ENCODE results near the gene ABHD16A.

The ABHD16A gene

GRCh38 chr6:31658158-31658688 lies 44.9 kb downstream of the ABHD16A start:
- H3K36me3 ChIP-seq: peaks cover 4 to 50% (median 24%) of the 10 kb centered on the region in 3 donors
- peaks cover 6 to 68% (median 47%) of the 10 kb centered on the region in 4 donors for H3K4me1 ChIP-seq
- no peaks in the 10 kb centered on the region for H3K27me3 ChIP-seq
- H3K9me3 ChIP-seq: no peaks in the 10 kb centered on the region
- TF ChIP-seq CTCF (IDR thresholded peaks at IDR 0.05): no peak
- peak overlapping the region in 1 of 2 donors; percentile 35 for H3K27ac ChIP-seq
- no peak overlapping the region for H3K4me3 ChIP-seq
- intact Hi-C loops (cut with DNase I; ENCODE audit: low total_unique reads): no loop called here
- no peak for DNase-seq

- H3K9me3 ChIP-seq: no peaks in the 10 kb centered on the region
- TF ChIP-seq CTCF (IDR thresholded peaks at IDR 0.05): no peak
- peaks cover 6 to 63% (median 42%) of the 10 kb centered on the region in 4 donors for H3K4me1 ChIP-seq
- peak overlapping the region in 1 of 2 donors; percentile 35 for H3K27ac ChIP-seq
- H3K36me3 ChIP-seq: peaks cover 4 to 49% (median 22%) of the 10 kb centered on the region in 3 donors
- intact Hi-C loops (cut with DNase I; ENCODE audit: low total_unique reads): no loop called here
- no peaks in the 10 kb centered on the region for H3K27me3 ChIP-seq
- no peak for DNase-seq
- H3K4me3 ChIP-seq: no peak overlapping the region
Observed at GRCh38 chr6:31657406-31658157, 45.5 kb downstream of the ABHD16A start.

- peaks cover 6 to 60% (median 41%) of the 10 kb centered on the region in 4 donors for H3K4me1 ChIP-seq
- H3K27me3 ChIP-seq: no peaks in the 10 kb centered on the region
- DNase-seq: no peak
- no peaks in the 10 kb centered on the region for H3K9me3 ChIP-seq
- peaks cover 4 to 42% (median 11%) of the 10 kb centered on the region in 3 donors for H3K36me3 ChIP-seq
- TF ChIP-seq CTCF (IDR thresholded peaks at IDR 0.05): no peak
- intact Hi-C loops (cut with DNase I; ENCODE audit: low total_unique reads): no loop called here
- H3K4me3 ChIP-seq: no peak within 1 kb of the TSS
- no peak within 1 kb of the TSS for H3K27ac ChIP-seq
Observed at GRCh38 chr6:31655349-31656237, 47.5 kb downstream of the ABHD16A start, which contains the start of gene APOM. APOM (plus strand) TSS chr6:31655894; CDS start chr6:31655967, 73 bp downstream.

DNA sequence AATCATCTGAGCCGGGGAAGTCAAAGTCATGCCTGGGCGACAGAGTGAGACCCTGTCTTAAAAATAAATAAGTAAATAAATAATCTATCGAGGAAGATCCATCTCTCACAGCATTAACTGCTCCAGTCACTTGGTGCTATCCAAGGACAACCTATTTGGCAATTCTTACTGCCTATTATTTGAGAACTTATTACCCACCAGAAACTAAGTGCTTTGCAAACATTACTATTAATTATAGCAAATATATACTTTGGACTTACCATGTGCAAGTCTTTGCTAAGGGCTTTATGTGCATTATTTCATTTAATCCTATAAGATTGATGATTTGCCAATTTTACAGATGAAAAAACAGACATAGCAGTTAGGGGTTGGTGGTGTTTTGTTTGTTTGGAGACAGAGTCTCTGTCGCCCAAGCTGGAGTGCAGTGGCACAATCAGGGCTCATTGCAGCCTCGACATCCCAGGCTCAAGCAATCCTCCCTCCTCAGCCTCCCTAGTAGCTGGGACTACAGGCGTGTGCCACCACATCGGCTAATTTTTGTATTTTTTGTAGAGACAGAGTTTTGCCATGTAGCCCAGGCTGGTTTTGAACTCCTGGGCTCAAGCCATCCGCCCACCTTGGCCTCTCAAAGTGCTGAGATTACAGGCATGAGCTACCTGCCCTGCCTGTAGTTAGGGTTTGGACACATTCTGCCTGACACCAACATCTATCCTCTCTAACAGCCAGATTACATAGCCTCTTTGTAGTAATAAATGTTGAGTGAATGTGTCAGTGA lies 48.4 kb downstream of the ABHD16A start:
- no peak for TF ChIP-seq CTCF (IDR thresholded peaks at IDR 0.05)
- DNase-seq: no peak
- H3K36me3 ChIP-seq: peaks cover 4 to 49% (median 11%) of the 10 kb centered on the region in 3 donors
- no peaks in the 10 kb centered on the region for H3K27me3 ChIP-seq
- peaks cover 6 to 59% (median 42%) of the 10 kb centered on the region in 4 donors for H3K4me1 ChIP-seq
- intact Hi-C loops (cut with DNase I; ENCODE audit: low total_unique reads): no loop called here
- H3K9me3 ChIP-seq: no peaks in the 10 kb centered on the region
- no peak overlapping the region for H3K4me3 ChIP-seq
- no peak overlapping the region for H3K27ac ChIP-seq

Data from tibial artery (tissue), 4 donors.